B cell (primary cell): Measurements from ENCODE around the gene HSPD1. TPM values are rescaled to one million over a fixed set of nuclear protein-coding genes. Genes with fewer than 3 reads are reported as not detected.

Experiments
- ATAC-seq: fragments of 200-7000 bp; cut with Tn5 transposase; one replicate; pipeline ENCODE4 v1.10.0; 2021; ENCODE audit warnings: low read depth, mild to moderate bottlenecking, moderate number of reproducible peaks, moderate library complexity
- CTCF ChIA-PET: fragments of 350-600 bp; sonication (Branson Sonifier 250); formaldehyde crosslinking; loops from one replicate; lab custom pipeline; 2021; ENCODE audit warnings: antibody characterized with exemption, inconsistent platforms; lab: Charles Lee
- POLR2A ChIA-PET: fragments of 350-600 bp; sonication (Branson Sonifier 250); formaldehyde crosslinking; loops from one replicate; lab custom pipeline; 2021; ENCODE audit warnings: antibody characterized with exemption; lab: Charles Lee
- DNase-seq: peaks from one replicate; pipeline ENCODE4 v3.0.0; 2013
- H2AFZ ChIP-seq: 2 replicates; pipeline ENCODE4 v1.6.1; 2012; ENCODE audit warnings: mild to moderate bottlenecking, low read depth, low read length; ENCODE audit not compliant: insufficient read depth, poor library complexity, severe bottlenecking
- H3K27ac ChIP-seq, 2 donors: 1 replicate in 1 of 2; 2 replicates in 1 of 2; pipeline ENCODE4 v1.5.1; 2012 to 2013; ENCODE audit warnings: low read length in 2 of 2, mild to moderate bottlenecking in 2 of 2, moderate library complexity in 1 of 2
- H3K27me3 ChIP-seq, 4 experiments: fragments of 200-600 bp in 1 of 4; sonication (generic) in 1 of 4; replicated peaks in 1 of 4; 1 replicate in 2 of 4; 2 replicates in 2 of 4; pipeline versions ENCODE4 v1.6.1 to v1.7.0; 2013 to 2016; ENCODE audit warnings: low read length in 3 of 4, mild to moderate bottlenecking in 2 of 4, mixed read lengths in 1 of 4, moderate library complexity in 1 of 4; ENCODE audit not compliant: insufficient read depth in 4 of 4, control insufficient read depth in 3 of 4; ENCODE audit errors: control extremely low read depth in 1 of 4
- H3K36me3 ChIP-seq, 2 experiments: replicated peaks in 1 of 2; 1 replicate in 1 of 2; 2 replicates in 1 of 2; pipeline versions ENCODE4 v1.6.1 to v1.7.1; 2013; ENCODE audit warnings: low read length in 1 of 2; ENCODE audit not compliant: insufficient read depth in 2 of 2, control insufficient read depth in 1 of 2; ENCODE audit errors: control extremely low read depth in 1 of 2, extremely low read depth in 1 of 2
- H3K4me1 ChIP-seq, 2 donors: fragments of 200-600 bp in 1 of 2; sonication (generic) in 1 of 2; 1 replicate in 1 of 2; 2 replicates in 1 of 2; pipeline versions ENCODE4 v1.5.1 to v1.6.1; 2013 to 2017; ENCODE audit warnings: low read length in 2 of 2; ENCODE audit not compliant: control insufficient read depth in 2 of 2, insufficient read depth in 2 of 2
- H3K4me2 ChIP-seq: replicated peaks from 2 replicates; pipeline ENCODE3; 2012; ENCODE audit warnings: mild to moderate bottlenecking, low read depth, low read length; ENCODE audit not compliant: poor library complexity, severe bottlenecking
- H3K4me3 ChIP-seq, 5 experiments: fragments of 200-600 bp in 1 of 5; sonication (generic) in 1 of 5; 1 replicate in 3 of 5; 2 replicates in 2 of 5; pipeline versions ENCODE4 v1.5.1 to v1.7.0; 2011 to 2016; ENCODE audit warnings: low read length in 4 of 5, mild to moderate bottlenecking in 4 of 5, low read depth in 2 of 5, control low read depth in 1 of 5, moderate library complexity in 1 of 5; ENCODE audit not compliant: insufficient read depth in 1 of 5; ENCODE audit errors: control extremely low read depth in 1 of 5, extremely low read depth in 1 of 5
- H3K79me2 ChIP-seq: fragments of 200-600 bp; sonication (generic); one replicate; pipeline ENCODE4 v1.6.0; 2016; ENCODE audit warnings: low read length; ENCODE audit not compliant: control insufficient read depth, insufficient read depth
- H3K9ac ChIP-seq: fragments of 200-600 bp; sonication (generic); 2 replicates; pipeline ENCODE4 v1.6.1; 2017; ENCODE audit warnings: mild to moderate bottlenecking, low read length, moderate library complexity
- H3K9me3 ChIP-seq, 3 donors: one replicate each; pipeline versions ENCODE4 v1.6.1 to v1.7.1; 2013; ENCODE audit warnings: low read length in 2 of 3; ENCODE audit not compliant: control insufficient read depth in 2 of 3, insufficient read depth in 1 of 3; ENCODE audit errors: control extremely low read depth in 1 of 3
- H4K20me1 ChIP-seq: 2 replicates; pipeline ENCODE4 v1.6.0; 2012; ENCODE audit warnings: mild to moderate bottlenecking, low read length; ENCODE audit not compliant: insufficient read depth, control insufficient read depth, poor library complexity, severe bottlenecking
- H3K27ac Mint-ChIP-seq: one replicate; pipeline ENCODE4 v1.8.0; 2021; ENCODE audit warnings: mixed read lengths
- H3K27me3 Mint-ChIP-seq: one replicate; pipeline ENCODE4 v1.8.0; 2021; ENCODE audit warnings: mixed read lengths
- H3K4me1 Mint-ChIP-seq: one replicate; pipeline ENCODE4 v1.8.0; 2021; ENCODE audit warnings: mixed read lengths
- H3K4me3 Mint-ChIP-seq: one replicate; pipeline ENCODE4 v1.8.0; 2021; ENCODE audit warnings: mixed read lengths
- H3K9me3 Mint-ChIP-seq: one replicate; pipeline ENCODE4 v1.8.0; 2022; ENCODE audit warnings: mixed read lengths; ENCODE audit not compliant: insufficient read depth
- EZH2 ChIP-seq: IDR thresholded peaks from 2 replicates; pipeline ENCODE4 v1.6.1; 2012; ENCODE audit warnings: borderline replicate concordance, low read depth, mild to moderate bottlenecking, moderate library complexity, low read length; ENCODE audit not compliant: insufficient read depth, poor library complexity, severe bottlenecking
- WGBS: methylation state at CpG from one replicate; pipeline ENCODE4 v1.1.5; 2013; ENCODE audit warnings: missing lambda C conversion rate; ENCODE audit not compliant: insufficient coverage; 5-methylcytosine and 5-hydroxymethylcytosine counted together
- intact Hi-C: fragments of 100-400 bp; cut with micrococcal nuclease; formaldehyde crosslinking; loops from one replicate; pipeline ENCODE4 v1.10.0; 2022
- polyA plus RNA-seq: library from polyadenylated mRNA; depleted of rRNA; stranded (reverse); fragments of >200 nt; gene quantifications from 2 replicates; pipeline ENCODE4 v1.2.3, GENCODE V29; 2012
- total RNA-seq, 2 donors: library from RNA; stranded (reverse); fragments of 120-200 nt in 1 of 2; gene quantifications; 1 replicate in 1 of 2; 2 replicates in 1 of 2; pipeline versions ENCODE4 v1.2.3 to v1.2.4, GENCODE V29; 2013 to 2022

The HSPD1 gene
- total and polyA plus RNA-seq, 2 donors (not counting 1 experiment from before 2014, with no cell fraction given), result 46.6 to 112 TPM

DNA sequence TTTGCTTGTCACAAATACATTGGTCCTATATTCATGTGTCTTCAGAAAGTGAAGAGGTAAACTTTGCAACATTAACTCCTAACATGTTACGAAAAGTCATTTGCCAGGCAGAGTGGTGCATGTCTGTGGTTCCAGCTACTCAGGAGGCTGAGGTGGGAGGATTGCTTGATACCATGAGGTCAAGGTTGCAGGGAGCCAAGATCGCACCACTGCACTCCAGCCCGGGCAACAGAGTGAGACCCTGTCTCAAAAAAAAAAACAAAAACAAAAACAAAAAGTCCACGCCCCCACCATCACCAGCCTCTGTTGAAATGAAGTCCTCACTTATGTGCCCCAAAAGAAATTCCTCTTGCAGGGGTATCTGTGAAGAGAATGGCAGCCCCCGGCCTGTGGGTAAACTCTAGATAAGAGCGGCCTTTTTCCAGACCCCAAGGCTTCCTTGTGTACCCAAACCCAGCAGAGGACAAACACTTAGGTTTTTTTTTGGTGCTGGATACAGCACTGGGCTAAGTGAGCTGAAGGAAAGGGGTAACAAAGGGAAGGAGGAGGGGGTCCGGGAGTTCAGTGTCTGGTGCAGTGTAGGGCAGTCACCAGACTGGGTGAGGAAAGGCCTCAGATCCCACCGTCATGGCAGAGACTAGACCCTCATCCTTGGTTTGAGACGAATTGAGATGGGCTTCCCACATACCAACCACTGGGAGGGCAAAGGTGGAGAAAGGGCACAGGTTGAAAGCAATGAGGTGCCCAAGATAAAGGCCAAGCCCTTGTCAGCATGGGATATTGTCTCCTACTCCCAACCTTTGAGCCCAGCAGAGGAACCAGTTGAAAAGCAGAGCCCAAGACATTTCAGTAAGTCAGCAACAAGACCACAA is 19.2 kb downstream of the HSPD1 start:
- WGBS, result no CpG with 5 or more reads among the region's 9 CpGs
- Histone ChIP-seq H3K27me3 (no peaks in the 10 kb centered on the region), H3K4me2 (no peak overlapping the region), H3K4me3 (no peak overlapping the region), H2AFZ (no peak overlapping the region), H3K9me3 (peaks cover 0 to 20% (median 10%) of the 10 kb centered on the region in 3 donors), H4K20me1 (no peaks in the 10 kb centered on the region), H3K9ac (no peak overlapping the region), H3K36me3 (peaks cover 5 to 30% of the 10 kb centered on the region in 2 experiments), H3K79me2 (no peaks in the 10 kb centered on the region), H3K27ac (no peak overlapping the region), H3K4me1 (no peaks in the 10 kb centered on the region)
- TF ChIP-seq EZH2, result no peak
- Mint-ChIP-seq H3K27me3 (no peaks in the 10 kb centered on the region), H3K4me1 (no peaks in the 10 kb centered on the region), H3K9me3 (no peaks in the 10 kb centered on the region), H3K27ac (no peak overlapping the region), H3K4me3 (no peak overlapping the region)
- intact Hi-C loops, result no loop called here
- DNase-seq (no peak), ATAC-seq (no peak)
- CTCF ChIA-PET, result interaction anchor here (0.6 kb wide), 1 partner anchor 152 kb away, joined by 4 read pairs; no protein-coding TSS in a partner anchor
- POLR2A ChIA-PET, result no interaction called here

DNA sequence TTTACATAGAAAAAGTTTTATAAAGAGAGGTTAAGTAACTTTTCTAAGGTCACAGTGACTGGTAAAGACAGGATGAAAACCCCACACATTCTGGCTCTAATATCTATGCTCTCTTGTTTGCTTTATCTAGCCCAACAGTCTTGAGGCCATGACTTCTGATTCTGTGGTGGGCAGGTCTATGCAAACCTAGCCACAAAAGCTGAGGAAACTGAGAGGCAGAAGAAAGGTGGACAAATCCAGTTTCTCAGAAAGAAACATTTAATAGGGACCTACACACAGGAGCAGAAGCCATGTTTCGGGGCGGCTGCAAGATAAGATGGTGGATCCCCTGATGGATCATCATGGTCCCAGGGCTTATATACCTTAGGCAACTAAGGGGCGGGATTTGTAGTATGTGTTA is 21.8 kb downstream of the HSPD1 start:
- intact Hi-C loops, result no loop called here
- 93% methylated on average over 2 of the region's 3 CpGs for WGBS
- Histone ChIP-seq H3K27ac (no peak overlapping the region), H2AFZ (no peak overlapping the region), H3K4me2 (no peak overlapping the region), H3K9ac (no peak overlapping the region), H3K4me1 (no peaks in the 10 kb centered on the region), H3K27me3 (no peaks in the 10 kb centered on the region), H3K4me3 (no peak overlapping the region), H3K79me2 (no peaks in the 10 kb centered on the region), H3K9me3 (peaks cover 0 to 6% (median 0%) of the 10 kb centered on the region in 3 donors), H4K20me1 (no peaks in the 10 kb centered on the region), H3K36me3 (peaks cover 10 to 42% of the 10 kb centered on the region in 2 experiments)
- Mint-ChIP-seq H3K4me3 (no peak overlapping the region), H3K27ac (no peak overlapping the region), H3K27me3 (no peaks in the 10 kb centered on the region), H3K9me3 (no peaks in the 10 kb centered on the region), H3K4me1 (no peaks in the 10 kb centered on the region)
- ATAC-seq, result no peak
- CTCF ChIA-PET, result no interaction called here
- TF ChIP-seq EZH2, result no peak
- no peak for DNase-seq
- POLR2A ChIA-PET, result interaction anchor here (0.6 kb wide), 1 partner anchor 12 kb away, joined by 3 read pairs; no protein-coding TSS in a partner anchor
